HCT116 (cell line): Measurements from ENCODE around the gene MAS1. TPM values are rescaled to one million over a fixed set of nuclear protein-coding genes. Genes with fewer than 3 reads are reported as not detected.

Experiments
- ATAC-seq: fragments of 200-7000 bp; cut with Tn5 transposase; 2 replicates; pipeline ENCODE4 v1.9.1; 2020; ENCODE audit warnings: mild to moderate bottlenecking, moderate library complexity
- BruUV-seq: library from RNA; stranded (reverse); fragments of 400-500 nt; replicated peaks from 2 replicates; lab custom pipeline; 2021; lab: Mats Ljungman, UMichigan
- CTCF ChIA-PET: fragments of 300-600 bp; sonication (Branson Sonifier 250); formaldehyde crosslinking; loops from one replicate; lab custom pipeline; 2021; ENCODE audit warnings: antibody characterized with exemption; lab: Charles Lee
- POLR2A ChIA-PET: fragments of 300-600, 350-600 bp; sonication (Branson Sonifier 250); formaldehyde crosslinking; loops from one replicate; lab custom pipeline; 2021; ENCODE audit warnings: antibody characterized with exemption; lab: Charles Lee
- RAD21 ChIA-PET, 2 experiments: fragments of 300-600 bp; sonication (Branson Sonifier 250); formaldehyde crosslinking; loops; one replicate each; lab custom pipeline; 2023; ENCODE audit warnings: low total read pairs in 2 of 2; ENCODE audit not compliant: uncharacterized antibody in 2 of 2, unreplicated experiment in 2 of 2, low non-redundant PET in 1 of 2; lab: Charles Lee
- DNase-seq: peaks from one replicate; pipeline ENCODE4 v3.0.0-alpha.2; 2010; ENCODE audit warnings: low read depth, low spot score
- H2AFZ ChIP-seq: fragments of 200-600 bp; shearing (Covaris generic), sonication (generic); 2 replicates; pipeline ENCODE4 v1.6.1; 2017; ENCODE audit warnings: low read depth, mixed run types, mixed read lengths, antibody characterized with exemption, low read length; ENCODE audit not compliant: poor library complexity, severe bottlenecking
- H3K27ac ChIP-seq: 2 replicates; pipeline ENCODE4 v1.5.1; 2012; ENCODE audit warnings: low read depth, low read length
- H3K27me3 ChIP-seq: fragments of 200-600 bp; sonication (generic); 2 replicates; pipeline ENCODE4 v1.6.1; 2016; ENCODE audit warnings: mixed run types, low read length, mixed read lengths; ENCODE audit not compliant: insufficient read depth
- H3K36me3 ChIP-seq, 2 experiments: fragments of 200-500 bp in 1 of 2; fragments of 200-600 bp in 1 of 2; sonication (Bioruptor generic) in 1 of 2; sonication (generic) in 1 of 2; 2 replicates each; pipeline versions ENCODE4 v1.5.1 to v1.6.1; 2014 to 2016; ENCODE audit warnings: low read length in 2 of 2, inconsistent platforms in 1 of 2, mixed read lengths in 1 of 2, mixed run types in 1 of 2; ENCODE audit not compliant: insufficient read depth in 2 of 2, control insufficient read depth in 1 of 2
- H3K4me1 ChIP-seq, 2 experiments: fragments of 200-600 bp in 1 of 2; sonication (generic) in 1 of 2; 2 replicates each; pipeline versions ENCODE4 v1.5.1 to v1.6.1; 2012 to 2017; ENCODE audit warnings: low read length in 2 of 2, inconsistent platforms in 1 of 2, mild to moderate bottlenecking in 1 of 2, mixed read lengths in 1 of 2, mixed run types in 1 of 2, moderate library complexity in 1 of 2; ENCODE audit not compliant: insufficient read depth in 2 of 2, control insufficient read depth in 1 of 2
- H3K4me2 ChIP-seq: fragments of 200-600 bp; sonication (generic); 2 replicates; pipeline ENCODE4 v1.6.1; 2017; ENCODE audit warnings: mixed run types, low read length, mixed read lengths
- H3K4me3 ChIP-seq, 2 experiments: fragments of 200-600 bp in 1 of 2; sonication (generic) in 1 of 2; replicated peaks in 1 of 2; 2 replicates each; pipeline ENCODE4 v1.5.1; 2011 to 2016; ENCODE audit warnings: low read length in 2 of 2, control low read depth in 1 of 2, low read depth in 1 of 2, mild to moderate bottlenecking in 1 of 2, mixed read lengths in 1 of 2, mixed run types in 1 of 2
- H3K79me2 ChIP-seq: fragments of 200-600 bp; sonication (generic); 2 replicates; pipeline ENCODE4 v1.6.1; 2017; ENCODE audit warnings: mild to moderate bottlenecking, mixed run types, low read length, moderate library complexity, mixed read lengths; ENCODE audit not compliant: insufficient read depth
- H3K9ac ChIP-seq: fragments of 200-600 bp; sonication (generic); 2 replicates; pipeline ENCODE4 v1.6.1; 2016; ENCODE audit warnings: low read length, mixed read lengths
- H3K9me2 ChIP-seq: fragments of 200-600 bp; sonication (generic), shearing (Covaris generic); 2 replicates; pipeline ENCODE4 v1.6.1; 2017; ENCODE audit warnings: mixed run types, mild to moderate bottlenecking, moderate library complexity; ENCODE audit not compliant: insufficient read depth
- H3K9me3 ChIP-seq, 2 experiments: fragments of 200-500 bp in 1 of 2; fragments of 200-600 bp in 1 of 2; sonication (Bioruptor generic) in 1 of 2; sonication (generic) in 1 of 2; 2 replicates each; pipeline ENCODE4 v1.6.1; 2014 to 2017; ENCODE audit warnings: low read length in 2 of 2, mixed read lengths in 2 of 2, inconsistent platforms in 1 of 2, low read depth in 1 of 2, mild to moderate bottlenecking in 1 of 2, mixed run types in 1 of 2, moderate library complexity in 1 of 2; ENCODE audit not compliant: control insufficient read depth in 1 of 2, insufficient read depth in 1 of 2
- H4K20me1 ChIP-seq: fragments of 200-600 bp; sonication (generic), shearing (Covaris generic); 2 replicates; pipeline ENCODE4 v1.6.1; 2017; ENCODE audit warnings: mixed run types, mild to moderate bottlenecking, moderate library complexity; ENCODE audit not compliant: insufficient read depth
- CBX3 ChIP-seq: IDR thresholded peaks from 2 replicates; pipeline ENCODE4 v1.6.1; 2012; ENCODE audit warnings: low read depth
- CEBPB ChIP-seq: IDR thresholded peaks from 2 replicates; pipeline ENCODE4 v1.6.1; 2012; ENCODE audit warnings: low read depth
- EGR1 ChIP-seq: IDR thresholded peaks from 2 replicates; pipeline ENCODE4 v1.6.1; 2012; ENCODE audit warnings: low read depth
- EZH2 ChIP-seq: fragments of 200-600 bp; sonication (generic); IDR thresholded peaks from 2 replicates; pipeline ENCODE4 v1.6.1; 2017; ENCODE audit warnings: antibody characterized with exemption, mixed run types
- EZH2phosphoT487 ChIP-seq: fragments of 200-600 bp; IDR thresholded peaks from 2 replicates; pipeline ENCODE4 v1.6.1; 2018; ENCODE audit warnings: antibody characterized with exemption, borderline replicate concordance
- FOSL1 ChIP-seq: IDR thresholded peaks from 2 replicates; pipeline ENCODE4 v1.6.1; 2012; ENCODE audit warnings: low read depth
- JUND ChIP-seq: IDR thresholded peaks from 2 replicates; pipeline ENCODE4 v1.6.1; 2012
- POLR2A ChIP-seq: IDR thresholded peaks from 2 replicates; pipeline ENCODE4 v1.7.0; 2011; ENCODE audit warnings: borderline replicate concordance; ENCODE audit not compliant: insufficient read depth, insufficient read length; ENCODE audit errors: extremely low read depth
- POLR2AphosphoS5 ChIP-seq: IDR thresholded peaks from 2 replicates; pipeline ENCODE4 v1.6.1; 2011; ENCODE audit warnings: mild to moderate bottlenecking, low read depth, low read length, moderate library complexity
- SIN3A ChIP-seq: IDR thresholded peaks from 2 replicates; pipeline ENCODE4 v1.6.1; 2012; ENCODE audit warnings: low read depth
- SP1 ChIP-seq: IDR thresholded peaks from 2 replicates; pipeline ENCODE4 v1.6.1; 2012; ENCODE audit warnings: low read depth
- TCF7L2 ChIP-seq: IDR thresholded peaks from 2 replicates; pipeline ENCODE4 v1.7.0; 2011; ENCODE audit warnings: borderline replicate concordance, inconsistent platforms; ENCODE audit not compliant: insufficient read depth, insufficient read length; ENCODE audit errors: extremely low read depth
- YY1 ChIP-seq: IDR thresholded peaks from 2 replicates; pipeline ENCODE4 v1.6.1; 2011; ENCODE audit warnings: low read length, low read depth, moderate library complexity, mild to moderate bottlenecking; ENCODE audit not compliant: insufficient replicate concordance; ENCODE audit errors: extremely low read depth
- ZFX ChIP-seq: fragments of 450-650 bp; IDR thresholded peaks from 2 replicates; pipeline ENCODE4 v1.6.1; 2017
- ZNF274 ChIP-seq: fragments of 200-500 bp; sonication (Bioruptor generic); IDR thresholded peaks from 2 replicates; pipeline ENCODE4 v1.6.1; 2014; ENCODE audit warnings: mild to moderate bottlenecking, low read depth, low read length, inconsistent platforms
- intact Hi-C: fragments of 100-400 bp; cut with micrococcal nuclease; formaldehyde crosslinking; loops from 2 replicates; pipeline ENCODE4 v1.10.0; 2022
- total RNA-seq: library from RNA; stranded (reverse); gene quantifications from one replicate; pipeline ENCODE4 v1.2.1, GENCODE V29; 2021; ENCODE audit not compliant: unreplicated experiment
- TF ChIP-seq, protein P1 (sequence below): IDR thresholded peaks from 2 replicates; pipeline ENCODE4 v1.6.1; 2011; ENCODE audit warnings: mild to moderate bottlenecking, low read length, moderate library complexity; ENCODE audit not compliant: insufficient replicate concordance; ENCODE audit errors: extremely low read depth
- TF ChIP-seq, protein P2 (sequence below): IDR thresholded peaks from 2 replicates; pipeline ENCODE4 v1.6.1; 2012
- TF ChIP-seq, protein P3 (sequence below): IDR thresholded peaks from 2 replicates; pipeline ENCODE4 v1.6.1; 2012
- TF ChIP-seq, protein P4 (sequence below), 3 experiments: fragments of 200-600 bp in 1 of 3; sonication (generic) in 1 of 3; IDR thresholded peaks in 2 of 3; conservative IDR thresholded peaks in 1 of 3; 2 replicates each; pipeline ENCODE4 v1.5.1; 2012 to 2017; ENCODE audit warnings: low read depth in 2 of 3, low read length in 2 of 3, antibody characterized with exemption in 1 of 3, borderline replicate concordance in 1 of 3, control low read depth in 1 of 3, mild to moderate bottlenecking in 1 of 3, mixed read lengths in 1 of 3, mixed run types in 1 of 3, moderate library complexity in 1 of 3; ENCODE audit not compliant: insufficient read depth in 1 of 3
- TF ChIP-seq, protein P5 (sequence below): IDR thresholded peaks from 2 replicates; pipeline ENCODE4 v1.6.1; 2012; ENCODE audit warnings: low read depth

MAS1 gene
- total RNA-seq, 1 experiment from 2014 or later: not detected

DNA sequence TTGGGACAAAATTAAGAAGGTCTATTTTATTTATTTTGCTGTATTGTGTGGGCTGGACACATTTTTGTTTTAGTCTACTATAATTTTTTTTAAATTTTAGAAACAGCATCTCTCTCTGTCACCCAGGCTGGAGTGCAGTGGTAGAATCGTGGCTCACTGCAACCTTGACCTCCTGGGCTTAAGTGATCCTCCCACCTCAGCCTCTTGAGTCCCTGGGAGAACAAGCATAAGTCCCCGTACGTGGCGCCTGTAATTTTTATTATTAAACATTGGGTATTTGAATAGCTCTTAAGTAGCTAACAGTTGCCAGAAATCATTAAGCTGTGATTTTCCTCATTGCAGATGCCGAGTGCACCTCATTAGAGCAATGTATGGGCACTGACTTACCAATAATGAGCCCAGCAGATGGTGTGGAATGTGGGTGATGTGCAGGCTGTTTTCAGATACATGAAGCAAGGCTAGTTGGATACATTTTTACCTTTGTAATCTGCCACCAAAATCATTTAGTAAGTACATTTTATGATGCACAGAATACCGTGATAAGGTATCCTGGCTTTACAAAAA, 10.3 kb upstream of the MAS1 start:
- TF ChIP-seq YY1 (no peak), EZH2phosphoT487 (no peak), CEBPB (no peak), CBX3 (no peak), JUND (no peak), TCF7L2 (no peak), ZFX (no peak), EGR1 (no peak), POLR2A (no peak), EZH2 (no peak), SP1 (no peak), SIN3A (no peak), FOSL1 (no peak), ZNF274 (no peak), POLR2AphosphoS5 (no peak)
- TF ChIP-seq, protein P1, sequence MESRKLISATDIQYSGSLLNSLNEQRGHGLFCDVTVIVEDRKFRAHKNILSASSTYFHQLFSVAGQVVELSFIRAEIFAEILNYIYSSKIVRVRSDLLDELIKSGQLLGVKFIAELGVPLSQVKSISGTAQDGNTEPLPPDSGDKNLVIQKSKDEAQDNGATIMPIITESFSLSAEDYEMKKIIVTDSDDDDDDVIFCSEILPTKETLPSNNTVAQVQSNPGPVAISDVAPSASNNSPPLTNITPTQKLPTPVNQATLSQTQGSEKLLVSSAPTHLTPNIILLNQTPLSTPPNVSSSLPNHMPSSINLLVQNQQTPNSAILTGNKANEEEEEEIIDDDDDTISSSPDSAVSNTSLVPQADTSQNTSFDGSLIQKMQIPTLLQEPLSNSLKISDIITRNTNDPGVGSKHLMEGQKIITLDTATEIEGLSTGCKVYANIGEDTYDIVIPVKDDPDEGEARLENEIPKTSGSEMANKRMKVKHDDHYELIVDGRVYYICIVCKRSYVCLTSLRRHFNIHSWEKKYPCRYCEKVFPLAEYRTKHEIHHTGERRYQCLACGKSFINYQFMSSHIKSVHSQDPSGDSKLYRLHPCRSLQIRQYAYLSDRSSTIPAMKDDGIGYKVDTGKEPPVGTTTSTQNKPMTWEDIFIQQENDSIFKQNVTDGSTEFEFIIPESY: no peak
- TF ChIP-seq, protein P2, sequence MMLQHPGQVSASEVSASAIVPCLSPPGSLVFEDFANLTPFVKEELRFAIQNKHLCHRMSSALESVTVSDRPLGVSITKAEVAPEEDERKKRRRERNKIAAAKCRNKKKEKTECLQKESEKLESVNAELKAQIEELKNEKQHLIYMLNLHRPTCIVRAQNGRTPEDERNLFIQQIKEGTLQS: no peak
- TF ChIP-seq, protein P3, sequence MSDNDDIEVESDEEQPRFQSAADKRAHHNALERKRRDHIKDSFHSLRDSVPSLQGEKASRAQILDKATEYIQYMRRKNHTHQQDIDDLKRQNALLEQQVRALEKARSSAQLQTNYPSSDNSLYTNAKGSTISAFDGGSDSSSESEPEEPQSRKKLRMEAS: no peak
- TF ChIP-seq, protein P4, sequence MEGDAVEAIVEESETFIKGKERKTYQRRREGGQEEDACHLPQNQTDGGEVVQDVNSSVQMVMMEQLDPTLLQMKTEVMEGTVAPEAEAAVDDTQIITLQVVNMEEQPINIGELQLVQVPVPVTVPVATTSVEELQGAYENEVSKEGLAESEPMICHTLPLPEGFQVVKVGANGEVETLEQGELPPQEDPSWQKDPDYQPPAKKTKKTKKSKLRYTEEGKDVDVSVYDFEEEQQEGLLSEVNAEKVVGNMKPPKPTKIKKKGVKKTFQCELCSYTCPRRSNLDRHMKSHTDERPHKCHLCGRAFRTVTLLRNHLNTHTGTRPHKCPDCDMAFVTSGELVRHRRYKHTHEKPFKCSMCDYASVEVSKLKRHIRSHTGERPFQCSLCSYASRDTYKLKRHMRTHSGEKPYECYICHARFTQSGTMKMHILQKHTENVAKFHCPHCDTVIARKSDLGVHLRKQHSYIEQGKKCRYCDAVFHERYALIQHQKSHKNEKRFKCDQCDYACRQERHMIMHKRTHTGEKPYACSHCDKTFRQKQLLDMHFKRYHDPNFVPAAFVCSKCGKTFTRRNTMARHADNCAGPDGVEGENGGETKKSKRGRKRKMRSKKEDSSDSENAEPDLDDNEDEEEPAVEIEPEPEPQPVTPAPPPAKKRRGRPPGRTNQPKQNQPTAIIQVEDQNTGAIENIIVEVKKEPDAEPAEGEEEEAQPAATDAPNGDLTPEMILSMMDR (IDR thresholded peaks at IDR 0.05 in 2 of 3, conservative IDR thresholded peaks at IDR 0.05 in 1 of 3; ENCODE audit: borderline replicate concordance in 1 of 3, insufficient read depth in 1 of 3, low read depth in 2 of 3, low read length in 2 of 3): no peak
- TF ChIP-seq, protein P5, sequence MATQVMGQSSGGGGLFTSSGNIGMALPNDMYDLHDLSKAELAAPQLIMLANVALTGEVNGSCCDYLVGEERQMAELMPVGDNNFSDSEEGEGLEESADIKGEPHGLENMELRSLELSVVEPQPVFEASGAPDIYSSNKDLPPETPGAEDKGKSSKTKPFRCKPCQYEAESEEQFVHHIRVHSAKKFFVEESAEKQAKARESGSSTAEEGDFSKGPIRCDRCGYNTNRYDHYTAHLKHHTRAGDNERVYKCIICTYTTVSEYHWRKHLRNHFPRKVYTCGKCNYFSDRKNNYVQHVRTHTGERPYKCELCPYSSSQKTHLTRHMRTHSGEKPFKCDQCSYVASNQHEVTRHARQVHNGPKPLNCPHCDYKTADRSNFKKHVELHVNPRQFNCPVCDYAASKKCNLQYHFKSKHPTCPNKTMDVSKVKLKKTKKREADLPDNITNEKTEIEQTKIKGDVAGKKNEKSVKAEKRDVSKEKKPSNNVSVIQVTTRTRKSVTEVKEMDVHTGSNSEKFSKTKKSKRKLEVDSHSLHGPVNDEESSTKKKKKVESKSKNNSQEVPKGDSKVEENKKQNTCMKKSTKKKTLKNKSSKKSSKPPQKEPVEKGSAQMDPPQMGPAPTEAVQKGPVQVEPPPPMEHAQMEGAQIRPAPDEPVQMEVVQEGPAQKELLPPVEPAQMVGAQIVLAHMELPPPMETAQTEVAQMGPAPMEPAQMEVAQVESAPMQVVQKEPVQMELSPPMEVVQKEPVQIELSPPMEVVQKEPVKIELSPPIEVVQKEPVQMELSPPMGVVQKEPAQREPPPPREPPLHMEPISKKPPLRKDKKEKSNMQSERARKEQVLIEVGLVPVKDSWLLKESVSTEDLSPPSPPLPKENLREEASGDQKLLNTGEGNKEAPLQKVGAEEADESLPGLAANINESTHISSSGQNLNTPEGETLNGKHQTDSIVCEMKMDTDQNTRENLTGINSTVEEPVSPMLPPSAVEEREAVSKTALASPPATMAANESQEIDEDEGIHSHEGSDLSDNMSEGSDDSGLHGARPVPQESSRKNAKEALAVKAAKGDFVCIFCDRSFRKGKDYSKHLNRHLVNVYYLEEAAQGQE: no peak
- no peaks in the 10 kb centered on the region for H3K4me1 ChIP-seq
- no peaks in the 10 kb centered on the region for H3K9me2 ChIP-seq
- BruUV-seq: no TSS peak
- no peaks in the 10 kb centered on the region for H3K9me3 ChIP-seq
- H3K27ac ChIP-seq: no peak overlapping the region
- no peak overlapping the region for H2AFZ ChIP-seq
- DNase-seq (no peak), ATAC-seq (no peak)
- no peak overlapping the region for H3K9ac ChIP-seq
- POLR2A ChIA-PET: no interaction called here
- H3K79me2 ChIP-seq: no peaks in the 10 kb centered on the region
- H3K4me2 ChIP-seq: no peak overlapping the region
- H3K4me3 ChIP-seq: no peak overlapping the region
- RAD21 ChIA-PET: no interaction called here
- no peaks in the 10 kb centered on the region for H4K20me1 ChIP-seq
- peaks cover 14% of the 10 kb centered on the region for H3K27me3 ChIP-seq
- CTCF ChIA-PET: no interaction called here
- H3K36me3 ChIP-seq: no peaks in the 10 kb centered on the region
- intact Hi-C loops: no loop called here
